HepG2 (cell line): Measurements from ENCODE around the gene JPT1.

Experiments used
- BRCA1 ChIP-seq: sonication (generic); formaldehyde crosslinking; IDR thresholded peaks from 2 replicates; pipeline ENCODE4 v1.4.0; 2020; ENCODE audit warnings: missing genetic modification reagents
- CTCF ChIP-seq: sonication (generic); formaldehyde crosslinking; IDR thresholded peaks from 2 replicates; pipeline ENCODE4 v1.5.0; 2020; ENCODE audit warnings: mild to moderate bottlenecking, missing genetic modification reagents, moderate library complexity
- FOXA3 ChIP-seq: IDR thresholded peaks from 2 replicates; pipeline ENCODE4 v1.6.1; 2016; ENCODE audit warnings: missing genetic modification reagents, missing compliant biosample characterization
- HDAC2 ChIP-seq: sonication (generic); formaldehyde crosslinking; IDR thresholded peaks from 2 replicates; pipeline ENCODE4 v1.4.0; 2020; ENCODE audit warnings: missing genetic modification reagents
- HDAC6 ChIP-seq: fragments of 200-600 bp; sonication (generic); IDR thresholded peaks from 2 replicates; pipeline ENCODE4 v1.7.0; 2017; ENCODE audit warnings: mild to moderate bottlenecking, antibody characterized with exemption, low read length, low read depth
- MAFK ChIP-seq, 2 experiments: IDR thresholded peaks in 1 of 2; conservative IDR thresholded peaks in 1 of 2; 2 replicates each; pipeline ENCODE4 v1.6.1; 2011; ENCODE audit warnings: improper control_type of control experiment in 2 of 2, low read length in 2 of 2
- POLR2A ChIP-seq, 2 experiments: IDR thresholded peaks; 2 replicates each; pipeline ENCODE4 v1.6.1; 2011; ENCODE audit warnings: low read depth in 2 of 2, low read length in 2 of 2, mild to moderate bottlenecking in 1 of 2, moderate library complexity in 1 of 2; ENCODE audit not compliant: insufficient read depth in 1 of 2
- SMARCC2 ChIP-seq: fragments of 450-650 bp; IDR thresholded peaks from 2 replicates; pipeline ENCODE4 v1.6.1; 2017; ENCODE audit warnings: antibody characterized with exemption, mild to moderate bottlenecking
- ZBTB44 ChIP-seq: sonication (generic); formaldehyde crosslinking; IDR thresholded peaks from 2 replicates; pipeline ENCODE4 v1.4.0; 2020; ENCODE audit warnings: missing genetic modification reagents
- ZHX2 ChIP-seq, 2 experiments: sonication (generic) in 1 of 2; formaldehyde crosslinking in 1 of 2; IDR thresholded peaks; 2 replicates each; pipeline versions ENCODE4 v1.6.1 to v1.9.0; 2014 to 2022; ENCODE audit warnings: antibody characterized with exemption in 1 of 2, borderline replicate concordance in 1 of 2, inconsistent platforms in 1 of 2, low read depth in 1 of 2, missing genetic modification reagents in 1 of 2
- ZNF142 ChIP-seq: sonication (generic); formaldehyde crosslinking; IDR thresholded peaks from 2 replicates; pipeline ENCODE4 v1.4.0; 2020; ENCODE audit warnings: missing genetic modification reagents
- ZNF232 ChIP-seq: sonication (generic); formaldehyde crosslinking; IDR thresholded peaks from 2 replicates; pipeline ENCODE4 v1.4.0; 2020; ENCODE audit warnings: missing genetic modification reagents, borderline replicate concordance

- TF ChIP-seq BRCA1 (CRISPR knock-in tag) (no peak), CTCF (CRISPR knock-in tag) (no peak), SMARCC2 (no peak), HDAC6 (no peak), ZBTB44 (CRISPR knock-in tag) (no peak), ZNF142 (CRISPR knock-in tag) (no peak), FOXA3 (CRISPR knock-in tag) (no peak), POLR2A (IDR thresholded peaks at IDR 0.05; ENCODE audit: insufficient read depth in 1 of 2, low read depth in 2 of 2, low read length in 2 of 2) (peak in 1 of 2 experiments; percentile 33; a peak in 1 of 4 replicates), MAFK (conservative IDR thresholded peaks at IDR 0.05 in 1 of 2, IDR thresholded peaks at IDR 0.05 in 1 of 2; ENCODE audit: low read length in 2 of 2) (no peak), ZNF232 (no peak), ZHX2 (IDR thresholded peaks at IDR 0.05; ENCODE audit: low read depth) (no peak), ZHX2 (CRISPR knock-in tag; IDR thresholded peaks at IDR 0.05; ENCODE audit: borderline replicate concordance) (no peak), HDAC2 (CRISPR knock-in tag) (no peak)
Observed at GRCh38 chr17:75125984-75126383, 28.3 kb downstream of the JPT1 start.
